ENCODE results near the gene CRYGA.

DNA sequence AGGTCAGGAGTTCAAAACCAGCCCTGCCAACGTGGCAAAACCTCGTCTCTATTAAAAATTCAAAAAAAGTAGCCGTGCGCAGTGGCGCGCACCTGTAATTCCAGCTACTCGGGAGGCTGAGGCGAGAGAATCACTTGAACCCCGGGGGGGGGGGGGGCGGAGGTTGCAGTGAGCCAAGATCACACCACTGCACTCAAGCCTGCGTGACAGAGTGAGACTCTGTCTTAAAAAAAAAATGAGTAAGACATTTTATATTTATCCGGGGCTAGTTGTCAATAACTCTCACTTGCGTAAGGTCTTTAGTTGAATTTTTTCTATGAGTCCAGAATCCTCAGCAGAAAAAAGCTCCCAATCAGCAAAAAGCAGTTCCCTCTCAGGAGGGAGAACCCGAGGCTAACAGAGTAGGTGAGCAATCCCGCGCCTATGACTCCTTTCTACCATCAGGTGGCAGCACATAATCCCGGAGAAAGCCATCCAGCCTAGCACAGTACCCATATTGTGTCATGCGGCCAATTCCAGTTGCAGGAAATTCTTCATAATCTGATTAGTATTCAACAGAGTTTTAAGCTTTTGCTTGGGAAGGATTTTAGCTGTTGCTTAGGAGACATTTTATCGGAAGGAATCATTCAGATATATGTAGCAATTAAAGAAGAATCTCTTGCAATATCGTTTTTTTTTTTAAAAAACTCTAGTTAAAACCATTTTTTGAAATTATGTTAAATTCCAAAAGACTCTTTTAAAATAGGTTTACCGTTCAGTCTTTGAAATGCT lies 11.9 kb upstream of the CRYGA start:
- TF ChIP-seq POLR2AphosphoS5 (IDR thresholded peaks at IDR 0.05) (peak in 1 of 2 donors; percentile 49), POLR2A (IDR thresholded peaks at IDR 0.05; ENCODE audit: low read depth) (no peak), CTCF (IDR thresholded peaks at IDR 0.05) (peak; percentile 78 to 94 (median 85))
